ENCODE data around the gene ATP1B3.
"Not testable (repeated sequence)": the region's sequence is repeated elsewhere in the genome, so short reads cannot be mapped to it uniquely, and the experiment has no call there.

The ATP1B3 gene

DNA sequence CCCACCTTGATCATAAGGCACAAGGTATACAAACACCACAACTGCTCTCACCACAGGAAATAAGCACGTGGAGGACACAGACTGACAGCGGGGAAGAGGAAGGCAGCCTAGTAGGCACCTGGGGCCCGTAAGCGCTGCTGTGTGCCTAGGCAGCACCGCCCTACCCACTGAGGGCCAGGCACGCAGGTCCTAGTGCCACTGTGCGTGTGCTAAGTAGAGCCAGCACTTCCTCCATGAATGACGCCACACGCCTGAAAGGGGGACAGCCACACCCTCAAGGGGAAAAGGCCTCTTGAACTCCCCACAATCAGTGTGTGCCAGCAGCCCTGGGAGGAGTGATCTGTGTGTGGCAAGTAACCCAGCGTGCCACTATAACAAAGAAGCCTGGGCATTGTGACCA lies 73.0 kb downstream of the ATP1B3 start:
- DNase-seq (ENCODE audit: low read depth) = no peak

DNA sequence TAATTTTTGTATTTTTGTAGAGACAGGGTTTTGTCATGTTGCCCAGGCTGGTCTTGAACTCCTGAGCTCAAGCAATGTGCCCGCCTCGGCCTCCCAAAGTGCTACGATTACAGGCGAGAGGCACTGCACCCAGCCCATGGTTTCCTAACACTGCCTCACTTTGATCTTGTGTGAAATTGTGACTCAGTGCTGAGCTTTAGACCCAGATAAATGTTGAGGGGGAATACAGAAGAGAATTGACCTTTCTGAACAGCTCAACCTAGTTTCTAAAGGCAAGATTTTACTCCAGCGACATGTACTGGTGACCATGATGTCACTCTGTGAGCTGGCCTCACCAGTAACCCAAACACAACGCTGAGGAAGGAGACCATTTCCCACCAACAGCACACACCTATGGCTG lies 73.5 kb downstream of the ATP1B3 start:
- DNase-seq (ENCODE audit: low read depth) = no peak

DNA sequence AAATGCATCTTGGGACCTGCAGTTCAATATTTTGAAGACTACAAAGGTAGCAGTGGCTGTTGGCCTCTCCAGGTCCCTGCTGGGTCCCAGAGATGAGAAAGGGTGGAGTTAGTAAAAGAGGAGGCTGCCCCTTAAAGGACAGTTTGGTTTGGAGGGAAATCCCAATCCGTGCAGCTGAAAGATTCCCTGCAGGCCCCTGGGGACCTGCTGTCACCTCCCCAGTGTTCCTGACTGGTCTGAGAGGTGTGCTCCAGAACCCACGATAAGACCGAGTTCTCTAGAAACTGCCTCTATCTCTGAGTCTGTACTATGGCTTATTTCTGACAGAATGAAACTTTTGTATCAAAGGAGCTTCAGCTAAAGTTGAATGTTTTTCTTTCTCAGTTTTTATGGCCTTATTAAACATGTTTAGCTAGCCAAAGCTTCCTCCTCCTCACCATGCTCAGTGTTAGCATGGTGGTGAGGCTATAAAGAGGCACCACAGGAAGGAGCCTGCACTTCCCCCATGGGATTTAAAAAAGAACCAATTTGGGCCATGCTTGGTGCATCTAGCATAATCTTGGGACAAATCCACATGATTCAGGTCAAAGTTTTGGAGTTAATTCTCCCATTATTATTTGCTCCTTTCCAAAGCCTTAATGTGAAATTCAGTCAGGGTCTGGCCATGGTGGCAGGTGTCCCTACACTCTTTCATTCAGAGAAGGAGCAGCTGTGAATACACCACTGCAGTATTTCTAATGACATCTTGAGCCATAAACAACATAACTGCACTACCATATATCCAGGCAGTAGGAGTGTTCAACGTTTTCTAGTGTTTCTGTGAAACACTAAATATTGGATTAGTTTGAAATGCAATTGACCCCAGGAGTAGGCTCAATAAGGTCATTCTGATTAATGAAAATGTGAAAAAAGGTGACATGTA lies 74.4 kb downstream of the ATP1B3 start:
- DNase-seq (ENCODE audit: low read depth) = no peak

GRCh38 chr3:141952611-141953010 lies 76.2 kb downstream of the ATP1B3 start:
- DNase-seq (ENCODE audit: low read depth) = no peak

GRCh38 chr3:141955175-141955574 lies 78.7 kb downstream of the ATP1B3 start:
- DNase-seq (ENCODE audit: low read depth) = no peak

GRCh38 chr3:141959589-141960554 lies 83.4 kb downstream of the ATP1B3 start:
- no peak for DNase-seq (ENCODE audit: low read depth)

DNA sequence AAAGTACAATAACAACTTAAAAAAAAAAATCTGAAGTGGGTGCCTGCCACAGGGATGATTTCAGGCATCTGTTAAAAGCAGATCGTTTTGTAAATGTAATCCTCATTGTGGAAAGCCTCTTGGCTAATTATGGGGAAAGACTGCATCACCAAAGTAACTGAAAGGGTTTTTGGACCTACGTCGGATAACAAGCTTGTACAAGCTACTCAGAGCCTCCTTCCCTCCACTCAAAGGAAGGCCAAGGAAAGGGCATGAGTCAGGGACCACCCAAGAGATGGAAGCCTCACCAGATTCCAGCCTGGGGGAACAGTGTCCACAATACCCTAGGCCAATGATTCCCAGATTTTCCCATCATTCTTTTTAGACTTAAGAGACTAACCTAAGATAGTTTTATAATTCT lies 84.3 kb downstream of the ATP1B3 start:
- no peak for DNase-seq (ENCODE audit: low read depth)

DNA sequence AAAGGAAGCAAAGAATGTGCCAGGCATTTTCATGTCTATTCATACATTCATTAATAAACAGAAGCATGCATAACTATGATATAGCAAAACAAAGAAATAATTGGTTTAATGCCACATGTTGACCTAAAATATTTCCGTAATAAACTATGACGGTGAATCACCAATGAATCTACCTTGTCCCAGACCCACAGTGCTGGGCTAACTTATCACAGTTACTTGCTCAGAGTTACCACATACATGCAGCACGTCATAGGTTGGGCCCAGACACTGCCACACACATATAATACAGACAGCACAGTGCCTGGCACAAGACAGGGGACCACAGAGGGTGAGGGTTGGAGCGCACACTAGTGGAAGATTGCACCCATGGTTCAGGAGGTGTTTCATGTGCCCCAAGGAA lies 86.9 kb downstream of the ATP1B3 start:
- no peak for DNase-seq (ENCODE audit: low read depth)

DNA sequence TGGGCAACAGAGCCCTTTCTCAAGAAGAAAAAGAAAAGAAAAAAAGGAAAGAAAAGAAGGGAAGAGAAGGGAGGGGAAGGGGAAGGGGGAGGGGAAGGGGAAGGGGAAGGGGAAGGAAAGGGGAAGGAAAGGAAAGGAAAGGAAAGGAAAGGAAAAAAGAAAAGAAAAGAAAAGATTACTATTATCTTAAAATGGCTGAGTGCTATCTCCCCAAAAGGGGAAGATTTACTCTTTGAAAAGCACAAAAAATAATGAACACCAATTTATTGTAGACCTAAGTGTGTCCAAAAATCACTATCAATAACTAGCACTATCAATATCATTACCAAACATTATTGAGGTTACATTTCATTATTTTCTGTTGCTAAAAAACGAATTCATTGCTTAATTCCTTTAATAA lies 89.0 kb downstream of the ATP1B3 start:
- DNase-seq (ENCODE audit: low read depth) = no peak

DNA sequence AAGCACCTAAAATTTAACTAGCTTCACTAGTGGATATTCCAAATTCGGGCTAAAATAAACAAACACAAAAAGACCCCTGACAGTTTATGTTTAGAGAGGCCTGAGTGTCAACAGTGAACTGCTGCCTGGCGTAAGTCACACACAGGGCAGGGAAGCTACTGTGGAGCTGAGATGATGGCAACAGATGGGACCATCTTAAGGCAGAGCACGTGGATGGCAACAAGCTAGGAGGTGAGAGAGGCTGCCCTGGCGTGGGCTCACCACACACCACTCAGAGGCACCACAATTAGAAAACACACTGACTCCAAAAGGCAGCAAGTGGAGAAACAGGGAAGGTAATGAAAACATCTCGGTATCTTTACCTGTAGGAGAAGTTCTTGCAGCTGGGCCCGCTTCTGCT lies 93.3 kb downstream of the ATP1B3 start:
- no peak for DNase-seq (ENCODE audit: low read depth)

DNA sequence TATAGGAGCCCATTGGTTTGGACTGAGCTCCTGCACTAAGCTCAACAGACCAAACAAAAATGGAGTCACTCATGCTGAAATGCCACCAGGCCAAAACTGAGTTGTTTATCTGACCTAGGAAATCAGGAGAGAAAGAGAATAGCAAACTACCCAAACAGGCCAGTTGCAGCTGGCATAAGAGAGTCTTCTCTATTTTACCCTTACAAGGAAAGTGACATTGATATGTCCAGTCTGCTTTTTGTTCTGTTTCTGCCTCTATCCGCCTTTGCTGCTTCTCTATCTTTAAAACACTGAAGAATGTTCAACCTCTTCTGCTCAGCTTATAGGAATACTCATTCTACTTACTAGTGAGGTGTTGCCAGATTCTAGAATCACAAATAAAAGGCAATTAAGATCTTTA lies 95.1 kb downstream of the ATP1B3 start:
- DNase-seq (ENCODE audit: low read depth) = no peak

GRCh38 chr3:141972399-141972798 lies 96.0 kb downstream of the ATP1B3 start:
- DNase-seq (ENCODE audit: low read depth) = no peak

GRCh38 chr3:141974777-141975176 lies 98.3 kb downstream of the ATP1B3 start:
- not testable (repeated sequence) for DNase-seq (ENCODE audit: low read depth)

All from GM04504 (cell line).